Endothelial cell of umbilical vein (primary cell): ENCODE results near the gene CARD8. TPM values are rescaled to one million over a fixed set of nuclear protein-coding genes. Genes with fewer than 3 reads are reported as not detected.

Experiments used
- BruUV-seq: library from RNA; stranded (reverse); fragments of 400-500 nt; replicated peaks from 2 replicates; lab custom pipeline; 2021; lab: Mats Ljungman, UMichigan
- CTCF ChIA-PET: fragments of 300-600, 350-600 bp; sonication (Branson Sonifier 250); formaldehyde crosslinking; loops from one replicate; lab custom pipeline; 2021; ENCODE audit warnings: antibody characterized with exemption, inconsistent platforms; lab: Charles Lee
- POLR2A ChIA-PET: fragments of 300-600, 350-600 bp; sonication (Branson Sonifier 250); formaldehyde crosslinking; loops from one replicate; lab custom pipeline; 2021; ENCODE audit warnings: antibody characterized with exemption, inconsistent platforms; lab: Charles Lee
- DNase-seq: peaks from one replicate; pipeline ENCODE4 v3.0.0-alpha.2; 2011; ENCODE audit warnings: low read depth, low spot score
- FAIRE-seq: peaks from 2 replicates; lab custom pipeline; 2011; peaks lifted over from hg19 to GRCh38; lab: Jason Lieb, UNC
- H2AFZ ChIP-seq: 2 replicates; pipeline ENCODE4 v1.6.0; 2012; ENCODE audit warnings: low read depth, low read length, control low read depth, inconsistent platforms
- H3K27ac ChIP-seq: 2 replicates; pipeline ENCODE4 v1.5.1; 2011; ENCODE audit warnings: low read depth, mild to moderate bottlenecking, control low read depth, low read length, moderate library complexity; ENCODE audit not compliant: insufficient read depth
- H3K27me3 ChIP-seq, 2 experiments: 2 replicates each; pipeline versions ENCODE4 v1.6.0 to v1.6.1; 2011; ENCODE audit warnings: low read length in 2 of 2, mixed read lengths in 1 of 2; ENCODE audit not compliant: control insufficient read depth in 2 of 2, insufficient read depth in 2 of 2
- H3K36me3 ChIP-seq, 2 experiments: 2 replicates in 1 of 2; 3 replicates in 1 of 2; pipeline ENCODE4 v1.5.1; 2011; ENCODE audit warnings: low read length in 2 of 2, mild to moderate bottlenecking in 1 of 2, moderate library complexity in 1 of 2; ENCODE audit not compliant: control insufficient read depth in 2 of 2, insufficient read depth in 2 of 2; ENCODE audit errors: extremely low read depth in 1 of 2
- H3K4me1 ChIP-seq: 3 replicates; pipeline ENCODE4 v1.5.1; 2011; ENCODE audit warnings: mild to moderate bottlenecking, low read length; ENCODE audit not compliant: control insufficient read depth, insufficient read depth; ENCODE audit errors: extremely low read depth
- H3K4me2 ChIP-seq: 2 replicates; pipeline ENCODE4 v1.6.1; 2011; ENCODE audit warnings: low read length, control low read depth, mixed read lengths; ENCODE audit not compliant: insufficient read depth
- H3K4me3 ChIP-seq, 3 experiments: fragments of 200-600 bp in 1 of 3; sonication (generic), shearing (Covaris generic) in 1 of 3; replicated peaks in 1 of 3; 2 replicates each; pipeline ENCODE4 v1.5.1; 2011 to 2016; ENCODE audit warnings: control low read depth in 3 of 3, low read length in 3 of 3, mild to moderate bottlenecking in 2 of 3, inconsistent platforms in 1 of 3, low read depth in 1 of 3, moderate library complexity in 1 of 3; ENCODE audit not compliant: insufficient read depth in 1 of 3
- H3K79me2 ChIP-seq: 2 replicates; pipeline ENCODE4 v1.6.0; 2012; ENCODE audit warnings: low read length, inconsistent platforms; ENCODE audit not compliant: control insufficient read depth, insufficient read depth
- H3K9ac ChIP-seq: replicated peaks from 2 replicates; pipeline ENCODE3; 2011; ENCODE audit warnings: low read length, control low read depth; ENCODE audit not compliant: insufficient read depth; ENCODE audit errors: extremely low read depth
- H3K9me1 ChIP-seq: replicated peaks from 3 replicates; pipeline ENCODE4 v1.6.0; 2011; ENCODE audit warnings: mild to moderate bottlenecking, low read length; ENCODE audit not compliant: control insufficient read depth, insufficient read depth; ENCODE audit errors: extremely low read depth
- H3K9me3 ChIP-seq: replicated peaks from 2 replicates; pipeline ENCODE4 v1.5.1; 2012; ENCODE audit warnings: low read length, inconsistent platforms; ENCODE audit not compliant: control insufficient read depth, insufficient read depth
- H4K20me1 ChIP-seq: replicated peaks from 2 replicates; pipeline ENCODE3; 2011; ENCODE audit warnings: mild to moderate bottlenecking, low read length; ENCODE audit not compliant: control insufficient read depth, insufficient read depth; ENCODE audit errors: extremely low read depth
- CTCF ChIP-seq, 2 donors: IDR thresholded peaks; 1 replicate in 1 of 2; 2 replicates in 1 of 2; pipeline ENCODE4 v1.5.1; 2011; ENCODE audit warnings: low read length in 2 of 2, mild to moderate bottlenecking in 2 of 2, moderate library complexity in 2 of 2, control low read depth in 1 of 2, inconsistent platforms in 1 of 2, low read depth in 1 of 2; ENCODE audit not compliant: insufficient read depth in 1 of 2; ENCODE audit errors: extremely low read depth in 1 of 2
- EZH2 ChIP-seq: IDR thresholded peaks from 2 replicates; pipeline ENCODE4 v1.6.1; 2012; ENCODE audit warnings: borderline replicate concordance, low read depth, mild to moderate bottlenecking, moderate library complexity, low read length, inconsistent platforms; ENCODE audit not compliant: severe bottlenecking
- FOS ChIP-seq: IDR thresholded peaks from 2 replicates; pipeline ENCODE4 v1.6.1; 2011; ENCODE audit warnings: mild to moderate bottlenecking, low read length, moderate library complexity, borderline replicate concordance; ENCODE audit not compliant: insufficient read depth
- GATA2 ChIP-seq: IDR thresholded peaks from 2 replicates; pipeline ENCODE4 v1.7.0; 2011; ENCODE audit warnings: low read depth, mild to moderate bottlenecking, moderate library complexity, mixed read lengths, low read length; ENCODE audit not compliant: insufficient read length, insufficient read depth
- JUN ChIP-seq: IDR thresholded peaks from 2 replicates; pipeline ENCODE4 v1.6.1; 2011; ENCODE audit warnings: borderline replicate concordance, low read depth; ENCODE audit not compliant: insufficient read length, insufficient read depth
- MAX ChIP-seq: IDR thresholded peaks from 2 replicates; pipeline ENCODE4 v1.6.1; 2011; ENCODE audit not compliant: insufficient read depth, insufficient read length
- MYC ChIP-seq: IDR thresholded peaks from one replicate; pipeline ENCODE4 v1.6.1; 2011; ENCODE audit warnings: mild to moderate bottlenecking, low read depth, low read length
- POLR2A ChIP-seq: IDR thresholded peaks from 2 replicates; pipeline ENCODE4 v1.6.1; 2012; ENCODE audit warnings: low read depth, mild to moderate bottlenecking, control low read depth, low read length
- POLR2AphosphoS5 ChIP-seq: IDR thresholded peaks from 2 replicates; pipeline ENCODE4 v1.6.1; 2012; ENCODE audit warnings: low read depth, mild to moderate bottlenecking, control low read depth, low read length, moderate library complexity; ENCODE audit not compliant: insufficient read depth
- dilution Hi-C: fragments of 300-500 bp; cut with MboI; formaldehyde crosslinking; loops from one replicate; pipeline ENCODE4 v1.15.0; 2019; ENCODE audit warnings: low sequenced_read_pairs; ENCODE audit not compliant: extremely low pct_ligation_motif_present
- intact Hi-C: fragments of 100-400 bp; cut with micrococcal nuclease; formaldehyde crosslinking; loops from one replicate; pipeline ENCODE4 v1.10.0; 2022
- polyA plus RNA-seq, 4 experiments: library from polyadenylated mRNA; depleted of rRNA in 3 of 4; stranded (reverse) in 3 of 4; unstranded in 1 of 4; fragments of >200 nt; gene quantifications; 2 replicates each; pipeline versions ENCODE4 v1.2.1 to v1.2.3, GENCODE V29; 2011 to 2012; ENCODE audit warnings: missing spikeins in 1 of 4
- total RNA-seq: library from RNA; stranded (reverse); gene quantifications from 2 replicates; pipeline ENCODE4 v1.2.3, GENCODE V29; 2021

The CARD8 gene
- total and polyA plus RNA-seq, 2 donors (not counting 3 experiments of a cell fraction or from before 2014, with no cell fraction given): 64.6 to 123 TPM

GRCh38 chr19:48303367-48303766, 47.7 kb upstream of the CARD8 start:
- Histone ChIP-seq H3K9ac (no peak overlapping the region), H3K36me3 (no peaks in the 10 kb centered on the region), H3K9me3 (no peaks in the 10 kb centered on the region), H4K20me1 (no peaks in the 10 kb centered on the region), H3K27me3 (peaks cover 6% of the 10 kb centered on the region in 2 experiments), H2AFZ (no peak overlapping the region), H3K9me1 (no peaks in the 10 kb centered on the region), H3K27ac (no peak overlapping the region), H3K4me3 (no peak overlapping the region), H3K4me1 (no peaks in the 10 kb centered on the region), H3K79me2 (no peaks in the 10 kb centered on the region), H3K4me2 (no peak overlapping the region)
- DNase-seq (no peak), FAIRE-seq (no peak)
- no TSS peak for BruUV-seq
- TF ChIP-seq POLR2AphosphoS5 (no peak), POLR2A (no peak), GATA2 (no peak), MAX (no peak), MYC (no peak), JUN (no peak), EZH2 (no peak), CTCF (IDR thresholded peaks at IDR 0.05; ENCODE audit: extremely low read depth in 1 of 2, insufficient read depth in 1 of 2, low read depth in 1 of 2, low read length in 2 of 2) (no peak), FOS (no peak)
- intact Hi-C loops: no loop called here
- dilution Hi-C loops: no loop called here
- ChIA-PET POLR2A (no interaction called here), CTCF (no interaction called here)
